Measurements from ENCODE around the gene GPC5.

- no peak for TF ChIP-seq CTCF (IDR thresholded peaks at IDR 0.05; ENCODE audit: extremely low read depth in 1 of 2, insufficient read depth in 1 of 2, low read depth in 1 of 2, low read length in 2 of 2)
- peak; percentile 5 for TF ChIP-seq JUN (IDR thresholded peaks at IDR 0.05; ENCODE audit: borderline replicate concordance, insufficient read depth, insufficient read length, low read depth)
- TF ChIP-seq POLR2A (IDR thresholded peaks at IDR 0.05; ENCODE audit: low read depth, low read length) = no peak
- TF ChIP-seq MAX (IDR thresholded peaks at IDR 0.05; ENCODE audit: insufficient read depth, insufficient read length) = no peak
- TF ChIP-seq EZH2 (IDR thresholded peaks at IDR 0.05; ENCODE audit: borderline replicate concordance, low read depth, low read length, severe bottlenecking) = no peak
- TF ChIP-seq POLR2AphosphoS5 (IDR thresholded peaks at IDR 0.05; ENCODE audit: insufficient read depth, low read depth, low read length) = no peak
- no peak for TF ChIP-seq GATA2 (IDR thresholded peaks at IDR 0.05; ENCODE audit: insufficient read depth, insufficient read length, low read depth, low read length)
- TF ChIP-seq MYC (IDR thresholded peaks at IDR 0.05; ENCODE audit: low read depth, low read length) = no peak
- no peak for TF ChIP-seq FOS (IDR thresholded peaks at IDR 0.05; ENCODE audit: borderline replicate concordance, insufficient read depth, low read length)
Observed at GRCh38 chr13:92602560-92602959, 1204.1 kb downstream of the GPC5 start.

Measured in endothelial cell of umbilical vein (primary cell).